HCT116 (cell line): ENCODE results near the gene ACOD1. TPM values are rescaled to one million over a fixed set of nuclear protein-coding genes. Genes with fewer than 3 reads are reported as not detected.

ENCODE experiments used
- ATAC-seq: fragments of 200-7000 bp; cut with Tn5 transposase; 2 replicates; pipeline ENCODE4 v1.9.1; 2020; ENCODE audit warnings: mild to moderate bottlenecking, moderate library complexity
- BruUV-seq: library from RNA; stranded (reverse); fragments of 400-500 nt; replicated peaks from 2 replicates; lab custom pipeline; 2021; lab: Mats Ljungman, UMichigan
- CTCF ChIA-PET: fragments of 300-600 bp; sonication (Branson Sonifier 250); formaldehyde crosslinking; loops from one replicate; lab custom pipeline; 2021; ENCODE audit warnings: antibody characterized with exemption; lab: Charles Lee
- POLR2A ChIA-PET: fragments of 300-600, 350-600 bp; sonication (Branson Sonifier 250); formaldehyde crosslinking; loops from one replicate; lab custom pipeline; 2021; ENCODE audit warnings: antibody characterized with exemption; lab: Charles Lee
- RAD21 ChIA-PET, 2 experiments: fragments of 300-600 bp; sonication (Branson Sonifier 250); formaldehyde crosslinking; loops; one replicate each; lab custom pipeline; 2023; ENCODE audit warnings: low total read pairs in 2 of 2; ENCODE audit not compliant: uncharacterized antibody in 2 of 2, unreplicated experiment in 2 of 2, low non-redundant PET in 1 of 2; lab: Charles Lee
- DNase-seq: peaks from one replicate; pipeline ENCODE4 v3.0.0-alpha.2; 2010; ENCODE audit warnings: low read depth, low spot score
- H2AFZ ChIP-seq: fragments of 200-600 bp; shearing (Covaris generic), sonication (generic); 2 replicates; pipeline ENCODE4 v1.6.1; 2017; ENCODE audit warnings: low read depth, mixed run types, mixed read lengths, antibody characterized with exemption, low read length; ENCODE audit not compliant: poor library complexity, severe bottlenecking
- H3K27ac ChIP-seq: 2 replicates; pipeline ENCODE4 v1.5.1; 2012; ENCODE audit warnings: low read depth, low read length
- H3K27me3 ChIP-seq: fragments of 200-600 bp; sonication (generic); 2 replicates; pipeline ENCODE4 v1.6.1; 2016; ENCODE audit warnings: mixed run types, low read length, mixed read lengths; ENCODE audit not compliant: insufficient read depth
- H3K36me3 ChIP-seq, 2 experiments: fragments of 200-500 bp in 1 of 2; fragments of 200-600 bp in 1 of 2; sonication (Bioruptor generic) in 1 of 2; sonication (generic) in 1 of 2; 2 replicates each; pipeline versions ENCODE4 v1.5.1 to v1.6.1; 2014 to 2016; ENCODE audit warnings: low read length in 2 of 2, inconsistent platforms in 1 of 2, mixed read lengths in 1 of 2, mixed run types in 1 of 2; ENCODE audit not compliant: insufficient read depth in 2 of 2, control insufficient read depth in 1 of 2
- H3K4me1 ChIP-seq, 2 experiments: fragments of 200-600 bp in 1 of 2; sonication (generic) in 1 of 2; 2 replicates each; pipeline versions ENCODE4 v1.5.1 to v1.6.1; 2012 to 2017; ENCODE audit warnings: low read length in 2 of 2, inconsistent platforms in 1 of 2, mild to moderate bottlenecking in 1 of 2, mixed read lengths in 1 of 2, mixed run types in 1 of 2, moderate library complexity in 1 of 2; ENCODE audit not compliant: insufficient read depth in 2 of 2, control insufficient read depth in 1 of 2
- H3K4me2 ChIP-seq: fragments of 200-600 bp; sonication (generic); 2 replicates; pipeline ENCODE4 v1.6.1; 2017; ENCODE audit warnings: mixed run types, low read length, mixed read lengths
- H3K4me3 ChIP-seq, 2 experiments: fragments of 200-600 bp in 1 of 2; sonication (generic) in 1 of 2; replicated peaks in 1 of 2; 2 replicates each; pipeline ENCODE4 v1.5.1; 2011 to 2016; ENCODE audit warnings: low read length in 2 of 2, control low read depth in 1 of 2, low read depth in 1 of 2, mild to moderate bottlenecking in 1 of 2, mixed read lengths in 1 of 2, mixed run types in 1 of 2
- H3K79me2 ChIP-seq: fragments of 200-600 bp; sonication (generic); 2 replicates; pipeline ENCODE4 v1.6.1; 2017; ENCODE audit warnings: mild to moderate bottlenecking, mixed run types, low read length, moderate library complexity, mixed read lengths; ENCODE audit not compliant: insufficient read depth
- H3K9ac ChIP-seq: fragments of 200-600 bp; sonication (generic); 2 replicates; pipeline ENCODE4 v1.6.1; 2016; ENCODE audit warnings: low read length, mixed read lengths
- H3K9me2 ChIP-seq: fragments of 200-600 bp; sonication (generic), shearing (Covaris generic); 2 replicates; pipeline ENCODE4 v1.6.1; 2017; ENCODE audit warnings: mixed run types, mild to moderate bottlenecking, moderate library complexity; ENCODE audit not compliant: insufficient read depth
- H3K9me3 ChIP-seq, 2 experiments: fragments of 200-500 bp in 1 of 2; fragments of 200-600 bp in 1 of 2; sonication (Bioruptor generic) in 1 of 2; sonication (generic) in 1 of 2; 2 replicates each; pipeline ENCODE4 v1.6.1; 2014 to 2017; ENCODE audit warnings: low read length in 2 of 2, mixed read lengths in 2 of 2, inconsistent platforms in 1 of 2, low read depth in 1 of 2, mild to moderate bottlenecking in 1 of 2, mixed run types in 1 of 2, moderate library complexity in 1 of 2; ENCODE audit not compliant: control insufficient read depth in 1 of 2, insufficient read depth in 1 of 2
- H4K20me1 ChIP-seq: fragments of 200-600 bp; sonication (generic), shearing (Covaris generic); 2 replicates; pipeline ENCODE4 v1.6.1; 2017; ENCODE audit warnings: mixed run types, mild to moderate bottlenecking, moderate library complexity; ENCODE audit not compliant: insufficient read depth
- ATF3 ChIP-seq: IDR thresholded peaks from 2 replicates; pipeline ENCODE4 v1.6.1; 2012
- CBX3 ChIP-seq: IDR thresholded peaks from 2 replicates; pipeline ENCODE4 v1.6.1; 2012; ENCODE audit warnings: low read depth
- ELF1 ChIP-seq: IDR thresholded peaks from 2 replicates; pipeline ENCODE4 v1.6.1; 2012; ENCODE audit warnings: low read depth, borderline replicate concordance
- EZH2 ChIP-seq: fragments of 200-600 bp; sonication (generic); IDR thresholded peaks from 2 replicates; pipeline ENCODE4 v1.6.1; 2017; ENCODE audit warnings: antibody characterized with exemption, mixed run types
- EZH2phosphoT487 ChIP-seq: fragments of 200-600 bp; IDR thresholded peaks from 2 replicates; pipeline ENCODE4 v1.6.1; 2018; ENCODE audit warnings: antibody characterized with exemption, borderline replicate concordance
- FOSL1 ChIP-seq: IDR thresholded peaks from 2 replicates; pipeline ENCODE4 v1.6.1; 2012; ENCODE audit warnings: low read depth
- JUND ChIP-seq: IDR thresholded peaks from 2 replicates; pipeline ENCODE4 v1.6.1; 2012
- MAX ChIP-seq: IDR thresholded peaks from 2 replicates; pipeline ENCODE4 v1.6.1; 2012
- POLR2A ChIP-seq: IDR thresholded peaks from 2 replicates; pipeline ENCODE4 v1.7.0; 2011; ENCODE audit warnings: borderline replicate concordance; ENCODE audit not compliant: insufficient read depth, insufficient read length; ENCODE audit errors: extremely low read depth
- POLR2AphosphoS5 ChIP-seq: IDR thresholded peaks from 2 replicates; pipeline ENCODE4 v1.6.1; 2011; ENCODE audit warnings: mild to moderate bottlenecking, low read depth, low read length, moderate library complexity
- RAD21 ChIP-seq: IDR thresholded peaks from 2 replicates; pipeline ENCODE4 v1.6.1; 2012; ENCODE audit warnings: low read depth, mild to moderate bottlenecking
- REST ChIP-seq: IDR thresholded peaks from 2 replicates; pipeline ENCODE4 v1.6.1; 2012; ENCODE audit warnings: low read depth
- SIN3A ChIP-seq: IDR thresholded peaks from 2 replicates; pipeline ENCODE4 v1.6.1; 2012; ENCODE audit warnings: low read depth
- SP1 ChIP-seq: IDR thresholded peaks from 2 replicates; pipeline ENCODE4 v1.6.1; 2012; ENCODE audit warnings: low read depth
- SRF ChIP-seq: IDR thresholded peaks from 2 replicates; pipeline ENCODE4 v1.6.1; 2012; ENCODE audit warnings: low read depth
- TCF7L2 ChIP-seq: IDR thresholded peaks from 2 replicates; pipeline ENCODE4 v1.7.0; 2011; ENCODE audit warnings: borderline replicate concordance, inconsistent platforms; ENCODE audit not compliant: insufficient read depth, insufficient read length; ENCODE audit errors: extremely low read depth
- ZBTB33 ChIP-seq: IDR thresholded peaks from 2 replicates; pipeline ENCODE4 v1.6.1; 2011; ENCODE audit warnings: mild to moderate bottlenecking, low read length, moderate library complexity; ENCODE audit not compliant: insufficient replicate concordance; ENCODE audit errors: extremely low read depth
- ZFX ChIP-seq: fragments of 450-650 bp; IDR thresholded peaks from 2 replicates; pipeline ENCODE4 v1.6.1; 2017
- ZNF274 ChIP-seq: fragments of 200-500 bp; sonication (Bioruptor generic); IDR thresholded peaks from 2 replicates; pipeline ENCODE4 v1.6.1; 2014; ENCODE audit warnings: mild to moderate bottlenecking, low read depth, low read length, inconsistent platforms
- intact Hi-C: fragments of 100-400 bp; cut with micrococcal nuclease; formaldehyde crosslinking; loops from 2 replicates; pipeline ENCODE4 v1.10.0; 2022
- total RNA-seq: library from RNA; stranded (reverse); gene quantifications from one replicate; pipeline ENCODE4 v1.2.1, GENCODE V29; 2021; ENCODE audit not compliant: unreplicated experiment

Gene ACOD1
- total RNA-seq, 1 experiment from 2014 or later, result not detected

GRCh38 chr13:76927955-76928354 is 20.4 kb upstream of the ACOD1 start:
- ChIA-PET CTCF (no interaction called here), POLR2A (no interaction called here), RAD21 (no interaction called here)
- H3K9me3 ChIP-seq, result no peaks in the 10 kb centered on the region; a peak in 1 of 4 replicates
- intact Hi-C loops, result no loop called here
- H3K4me3 ChIP-seq, result no peak overlapping the region
- BruUV-seq, result no TSS peak
- no peaks in the 10 kb centered on the region for H3K36me3 ChIP-seq
- DNase-seq (no peak), ATAC-seq (no peak)
- no peaks in the 10 kb centered on the region for H3K9me2 ChIP-seq
- no peaks in the 10 kb centered on the region for H3K4me1 ChIP-seq
- H3K4me2 ChIP-seq, result no peak overlapping the region
- no peak overlapping the region for H3K9ac ChIP-seq
- H3K27ac ChIP-seq, result no peak overlapping the region
- TF ChIP-seq ELF1 (no peak), ZNF274 (no peak), CBX3 (no peak), ATF3 (no peak), MAX (no peak), EZH2phosphoT487 (no peak), JUND (no peak), REST (no peak), POLR2AphosphoS5 (no peak), POLR2A (no peak), ZFX (no peak), SIN3A (no peak), TCF7L2 (no peak), FOSL1 (no peak), SP1 (no peak), EZH2 (no peak), SRF (no peak), ZBTB33 (no peak), RAD21 (no peak)
- no peak overlapping the region for H2AFZ ChIP-seq
- H3K79me2 ChIP-seq, result no peaks in the 10 kb centered on the region
- H3K27me3 ChIP-seq, result no peaks in the 10 kb centered on the region
- no peaks in the 10 kb centered on the region for H4K20me1 ChIP-seq
